ENCODE measurements around the gene PCDHGB6.

PCDHGB6 gene

GRCh38 chr5:141439411-141440141 is 31.8 kb downstream of the PCDHGB6 start:
- in situ Hi-C loops (cut with MboI; ENCODE audit: low pct_unique_long_range_greater_than_20kb, low sequenced_read_pairs) = no loop called here
- DNase-seq = no peak

GRCh38 chr5:141440341-141440740 is 32.5 kb downstream of the PCDHGB6 start:
- no peak for DNase-seq
- in situ Hi-C loops (cut with MboI; ENCODE audit: low pct_unique_long_range_greater_than_20kb, low sequenced_read_pairs) = no loop called here

GRCh38 chr5:141441571-141442170 is 33.9 kb downstream of the PCDHGB6 start:
- in situ Hi-C loops (cut with MboI; ENCODE audit: low pct_unique_long_range_greater_than_20kb, low sequenced_read_pairs) = no loop called here
- no peak for DNase-seq

Data from KBM-7 (cell line).